IMR-90 (cell line): ENCODE results near the gene AP4S1. TPM values are rescaled to one million over a fixed set of nuclear protein-coding genes. Genes with fewer than 3 reads are reported as not detected.

Source experiments
- ATAC-seq: fragments of 200-7000 bp; cut with Tn5 transposase; 2 replicates; pipeline ENCODE4 v1.9.1; 2020; ENCODE audit warnings: low read depth, mild to moderate bottlenecking, moderate library complexity
- BruUV-seq: library from RNA; stranded (reverse); fragments of 400-500 nt; replicated peaks from 2 replicates; lab custom pipeline; 2021; lab: Mats Ljungman, UMichigan
- CTCF ChIA-PET: fragments of 300-600 bp; formaldehyde crosslinking; extraction: SDS; loops from one replicate; lab custom pipeline; 2021; ENCODE audit warnings: antibody characterized with exemption; lab: Yijun Ruan, JAX
- POLR2A ChIA-PET: fragments of 300-600 bp; sonication (Branson Sonifier 250); formaldehyde crosslinking; loops from one replicate; lab custom pipeline; 2022; ENCODE audit warnings: antibody characterized with exemption; ENCODE audit not compliant: unreplicated experiment; lab: Charles Lee
- DNase-seq: peaks from one replicate; pipeline ENCODE4 v3.0.0; 2013
- H2AFZ ChIP-seq: replicated peaks from 2 replicates; pipeline ENCODE3; 2013; ENCODE audit warnings: low read length, mild to moderate bottlenecking; ENCODE audit not compliant: poor library complexity
- H2AK5ac ChIP-seq: 2 replicates; pipeline ENCODE4 v1.6.1; 2013; ENCODE audit warnings: low read depth, low read length, inconsistent platforms
- H2AK9ac ChIP-seq: replicated peaks from 2 replicates; pipeline ENCODE3; 2013; ENCODE audit warnings: mild to moderate bottlenecking, low read depth, low read length, moderate library complexity; ENCODE audit not compliant: poor library complexity
- H2BK120ac ChIP-seq: 2 replicates; pipeline ENCODE4 v1.6.1; 2013; ENCODE audit warnings: low read depth, low read length, inconsistent platforms
- H2BK15ac ChIP-seq: 3 replicates; pipeline ENCODE4 v1.6.1; 2013; ENCODE audit warnings: low read depth, low read length, inconsistent platforms
- H2BK20ac ChIP-seq: 2 replicates; pipeline ENCODE4 v1.6.1; 2013; ENCODE audit warnings: low read depth, mild to moderate bottlenecking, inconsistent platforms, low read length, moderate library complexity
- H2BK5ac ChIP-seq: 2 replicates; pipeline ENCODE4 v1.6.1; 2013; ENCODE audit warnings: mild to moderate bottlenecking, low read depth, low read length, inconsistent platforms; ENCODE audit not compliant: poor library complexity, severe bottlenecking
- H3K14ac ChIP-seq: replicated peaks from 2 replicates; pipeline ENCODE4 v1.6.1; 2013; ENCODE audit warnings: low read depth, low read length, inconsistent platforms
- H3K18ac ChIP-seq: 2 replicates; pipeline ENCODE4 v1.6.1; 2013; ENCODE audit warnings: low read depth, low read length, control low read depth
- H3K23ac ChIP-seq: 2 replicates; pipeline ENCODE4 v1.6.1; 2013; ENCODE audit warnings: low read depth, low read length, inconsistent platforms
- H3K27ac ChIP-seq: 2 replicates; pipeline ENCODE4 v1.5.1; 2013; ENCODE audit warnings: mild to moderate bottlenecking, control low read depth, low read length; ENCODE audit not compliant: insufficient read depth
- H3K27me3 ChIP-seq: 2 replicates; pipeline ENCODE4 v1.6.1; 2013; ENCODE audit warnings: low read length; ENCODE audit not compliant: control insufficient read depth, insufficient read depth
- H3K36me3 ChIP-seq: 2 replicates; pipeline ENCODE4 v1.6.1; 2013; ENCODE audit warnings: low read length, mixed read lengths; ENCODE audit not compliant: control insufficient read depth, insufficient read depth
- H3K4ac ChIP-seq: 2 replicates; pipeline ENCODE4 v1.6.1; 2013; ENCODE audit warnings: low read depth, low read length, inconsistent platforms
- H3K4me1 ChIP-seq: 2 replicates; pipeline ENCODE4 v1.6.1; 2013; ENCODE audit warnings: low read length, mixed read lengths; ENCODE audit not compliant: control insufficient read depth, insufficient read depth
- H3K4me2 ChIP-seq: 2 replicates; pipeline ENCODE4 v1.6.1; 2013; ENCODE audit warnings: low read depth, mild to moderate bottlenecking, control low read depth, low read length, moderate library complexity
- H3K4me3 ChIP-seq: 2 replicates; pipeline ENCODE4 v1.5.1; 2013; ENCODE audit warnings: low read depth, mild to moderate bottlenecking, control low read depth, low read length, moderate library complexity; ENCODE audit not compliant: insufficient read depth
- H3K56ac ChIP-seq: 2 replicates; pipeline ENCODE4 v1.6.1; 2013; ENCODE audit warnings: low read length, inconsistent platforms; ENCODE audit not compliant: insufficient read depth; ENCODE audit errors: extremely low read depth
- H3K79me1 ChIP-seq, 2 experiments: 2 replicates each; pipeline ENCODE4 v1.6.1; 2013; ENCODE audit warnings: low read length in 2 of 2, inconsistent platforms in 1 of 2, low read depth in 1 of 2
- H3K9ac ChIP-seq: 2 replicates; pipeline ENCODE4 v1.6.1; 2013; ENCODE audit warnings: low read depth, low read length, control low read depth
- H3K9me1 ChIP-seq: 2 replicates; pipeline ENCODE4 v1.6.1; 2013; ENCODE audit warnings: low read length, inconsistent platforms; ENCODE audit not compliant: insufficient read depth
- H3K9me3 ChIP-seq: 2 replicates; pipeline ENCODE4 v1.6.1; 2013; ENCODE audit warnings: low read length; ENCODE audit not compliant: control insufficient read depth, insufficient read depth
- H4K20me1 ChIP-seq: 2 replicates; pipeline ENCODE4 v1.6.1; 2013; ENCODE audit warnings: low read length, inconsistent platforms; ENCODE audit not compliant: insufficient read depth
- H4K5ac ChIP-seq: 2 replicates; pipeline ENCODE4 v1.6.1; 2013; ENCODE audit warnings: mild to moderate bottlenecking, low read depth, low read length, control low read depth
- H4K8ac ChIP-seq, 2 experiments: 2 replicates each; pipeline ENCODE4 v1.6.1; 2013; ENCODE audit warnings: low read depth in 2 of 2, low read length in 2 of 2, control low read depth in 1 of 2, inconsistent platforms in 1 of 2
- H4K91ac ChIP-seq: 2 replicates; pipeline ENCODE4 v1.6.1; 2013; ENCODE audit warnings: low read depth, low read length, inconsistent platforms; ENCODE audit not compliant: insufficient read depth
- BHLHE40 ChIP-seq: fragments of 150-350 bp; IDR thresholded peaks from 2 replicates; pipeline ENCODE4 v1.6.1; 2016; ENCODE audit warnings: mild to moderate bottlenecking, low read depth, low read length
- CEBPB ChIP-seq: IDR thresholded peaks from 2 replicates; pipeline ENCODE4 v1.6.1; 2012; ENCODE audit warnings: low read depth, low read length, improper control_type of control experiment
- CHD1 ChIP-seq: IDR thresholded peaks from 2 replicates; pipeline ENCODE4 v1.6.1; 2012; ENCODE audit warnings: low read depth, low read length, improper control_type of control experiment
- CTCF ChIP-seq: conservative IDR thresholded peaks from 2 replicates; pipeline ENCODE4 v1.5.1; 2012; ENCODE audit warnings: mild to moderate bottlenecking, low read depth, low read length, improper control_type of control experiment
- FOS ChIP-seq: fragments of 150-350 bp; IDR thresholded peaks from 2 replicates; pipeline ENCODE4 v1.6.1; 2016; ENCODE audit warnings: low read depth, low read length
- MAFK ChIP-seq: IDR thresholded peaks from 2 replicates; pipeline ENCODE4 v1.6.1; 2012; ENCODE audit warnings: low read depth, low read length, improper control_type of control experiment
- NFE2L2 ChIP-seq: fragments of 150-350 bp; IDR thresholded peaks from 2 replicates; pipeline ENCODE4 v1.6.1; 2016; ENCODE audit warnings: low read depth, mild to moderate bottlenecking, low read length
- RAD21 ChIP-seq: IDR thresholded peaks from 2 replicates; pipeline ENCODE4 v1.6.1; 2012; ENCODE audit warnings: low read length, improper control_type of control experiment
- RCOR1 ChIP-seq: IDR thresholded peaks from 2 replicates; pipeline ENCODE4 v1.6.1; 2012; ENCODE audit warnings: mild to moderate bottlenecking, low read length, improper control_type of control experiment; ENCODE audit not compliant: insufficient replicate concordance
- SMC3 ChIP-seq: fragments of 150-350 bp; IDR thresholded peaks from 2 replicates; pipeline ENCODE4 v1.6.1; 2016; ENCODE audit warnings: low read depth, mild to moderate bottlenecking, antibody characterized with exemption, low read length, moderate library complexity
- USF2 ChIP-seq: fragments of 150-350 bp; IDR thresholded peaks from 2 replicates; pipeline ENCODE4 v1.6.1; 2017; ENCODE audit warnings: mild to moderate bottlenecking, antibody characterized with exemption, low read length, low read depth
- WGBS, 2 experiments: methylation state at CpG; one replicate each; pipeline versions ENCODE4 v1.1.5 to v1.1.7; 2013; ENCODE audit warnings: missing lambda C conversion rate in 2 of 2; ENCODE audit not compliant: insufficient read length in 1 of 2; ENCODE audit errors: extremely low coverage in 2 of 2; 5-methylcytosine and 5-hydroxymethylcytosine counted together
- dilution Hi-C: fragments of 300-500 bp; cut with HindIII; formaldehyde crosslinking; loops from one replicate; pipeline ENCODE4 v1.14.3; 2018; ENCODE audit warnings: low sequenced_read_pairs; ENCODE audit not compliant: unreplicated experiment
- in situ Hi-C: fragments of 300-500 bp; cut with MboI; formaldehyde crosslinking; loops from 3 replicates; pipeline ENCODE4 v1.14.3; 2019; ENCODE audit warnings: low sequenced_read_pairs, inconsistent platforms, mixed read lengths
- intact Hi-C: fragments of 100-400 bp; cut with micrococcal nuclease; formaldehyde crosslinking; loops from 2 replicates; pipeline ENCODE4 v1.10.0; 2022
- polyA plus RNA-seq, 3 experiments: library from polyadenylated mRNA; depleted of rRNA; stranded (reverse); fragments of >200 nt; gene quantifications; 2 replicates each; pipeline ENCODE4 v1.2.3, GENCODE V29; 2012; ENCODE audit warnings: low replicate concordance in 1 of 3
- total RNA-seq: library from RNA; depleted of rRNA; stranded (reverse); fragments of >200 nt; gene quantifications from 2 replicates; pipeline ENCODE4 v1.2.3, GENCODE V29; 2012
- TF ChIP-seq, protein P1 (sequence below): fragments of 150-350 bp; IDR thresholded peaks from 2 replicates; pipeline ENCODE4 v1.6.1; 2016; ENCODE audit warnings: low read depth, mild to moderate bottlenecking, low read length, moderate library complexity, borderline replicate concordance

The AP4S1 gene
- total and polyA plus RNA-seq, 2 of the 4 experiments (the other 2 are of a cell fraction) = 2.7 to 4.5 TPM

DNA sequence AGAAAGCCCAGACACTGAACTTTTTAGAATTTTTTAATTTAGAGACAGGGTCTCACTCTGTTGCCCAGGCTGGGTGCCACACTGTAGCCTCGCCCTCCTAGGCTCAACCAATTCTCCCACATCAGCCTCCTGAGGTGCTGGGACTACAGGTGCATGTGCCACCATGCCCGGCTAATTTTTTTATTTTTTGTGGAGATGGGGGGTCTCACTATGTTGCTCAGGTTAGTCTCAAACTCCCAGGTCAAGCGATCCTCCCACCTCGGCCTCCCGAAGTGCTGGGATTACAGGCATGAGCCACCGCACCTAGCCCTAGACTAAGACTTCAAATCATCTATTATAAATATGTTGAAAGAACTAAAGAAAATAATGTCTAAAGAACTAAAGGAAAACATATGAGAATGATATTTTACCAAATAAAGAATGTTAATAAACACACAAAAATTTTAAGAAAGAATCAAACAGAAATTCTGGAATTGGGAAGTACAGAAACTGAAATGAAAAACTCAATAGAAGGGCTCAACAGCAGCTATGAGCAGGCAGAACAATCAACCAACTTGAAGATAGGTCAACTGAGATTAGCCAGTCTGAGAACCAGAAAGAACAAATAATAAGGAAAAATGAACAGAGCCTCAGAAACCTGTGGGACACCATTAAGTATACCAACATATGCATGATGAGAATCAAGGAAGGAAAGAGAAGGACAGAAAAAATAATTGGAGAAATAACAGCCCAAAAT, 26.2 kb upstream of the AP4S1 start:
- no peaks in the 10 kb centered on the region for H3K27me3 ChIP-seq
- ATAC-seq (no peak), DNase-seq (no peak)
- no peak overlapping the region for H2AK9ac ChIP-seq
- peaks cover 13% of the 10 kb centered on the region for H3K36me3 ChIP-seq
- H4K91ac ChIP-seq = no peak overlapping the region
- no peak overlapping the region for H3K4me2 ChIP-seq
- H4K20me1 ChIP-seq = peaks cover 82% of the 10 kb centered on the region
- no peak overlapping the region for H3K9ac ChIP-seq
- peaks cover 7% of the 10 kb centered on the region for H3K4me1 ChIP-seq
- no peak overlapping the region for H3K56ac ChIP-seq
- CTCF ChIA-PET = no interaction called here
- no peak overlapping the region for H3K18ac ChIP-seq
- no peak overlapping the region for H2BK120ac ChIP-seq
- no peak overlapping the region for H2AK5ac ChIP-seq
- no peak overlapping the region for H2BK20ac ChIP-seq
- TF ChIP-seq MAFK (no peak), CEBPB (no peak), RAD21 (no peak), BHLHE40 (no peak), USF2 (no peak), CHD1 (no peak), SMC3 (no peak), CTCF (no peak), RCOR1 (no peak), FOS (no peak), NFE2L2 (no peak)
- TF ChIP-seq, protein P1, sequence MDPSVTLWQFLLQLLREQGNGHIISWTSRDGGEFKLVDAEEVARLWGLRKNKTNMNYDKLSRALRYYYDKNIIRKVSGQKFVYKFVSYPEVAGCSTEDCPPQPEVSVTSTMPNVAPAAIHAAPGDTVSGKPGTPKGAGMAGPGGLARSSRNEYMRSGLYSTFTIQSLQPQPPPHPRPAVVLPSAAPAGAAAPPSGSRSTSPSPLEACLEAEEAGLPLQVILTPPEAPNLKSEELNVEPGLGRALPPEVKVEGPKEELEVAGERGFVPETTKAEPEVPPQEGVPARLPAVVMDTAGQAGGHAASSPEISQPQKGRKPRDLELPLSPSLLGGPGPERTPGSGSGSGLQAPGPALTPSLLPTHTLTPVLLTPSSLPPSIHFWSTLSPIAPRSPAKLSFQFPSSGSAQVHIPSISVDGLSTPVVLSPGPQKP = no peak
- H3K14ac ChIP-seq = no peak overlapping the region
- dilution Hi-C loops = no loop called here
- peaks cover 8% of the 10 kb centered on the region for H3K9me1 ChIP-seq
- in situ Hi-C loops = loop anchor here (25.0 kb wide), 1 partner anchor 363 kb away; no protein-coding TSS in a partner anchor
- no peak overlapping the region for H2BK15ac ChIP-seq
- no peak overlapping the region for H4K5ac ChIP-seq
- BruUV-seq = no TSS peak
- H3K79me1 ChIP-seq = peaks cover 30 to 75% of the 10 kb centered on the region in 2 experiments
- no peak overlapping the region for H3K4ac ChIP-seq
- no peak overlapping the region for H3K4me3 ChIP-seq
- H3K9me3 ChIP-seq = peaks cover 6% of the 10 kb centered on the region
- H2AFZ ChIP-seq = no peak overlapping the region
- POLR2A ChIA-PET = no interaction called here
- no CpG with 5 or more reads among the region's 6 CpGs for WGBS, 2 experiments
- no peak overlapping the region for H4K8ac ChIP-seq
- H3K27ac ChIP-seq = no peak overlapping the region
- no peak overlapping the region for H2BK5ac ChIP-seq
- intact Hi-C loops = no loop called here
- H3K23ac ChIP-seq = no peak overlapping the region
